ENCODE results near the gene ASB1.

Gene ASB1

DNA sequence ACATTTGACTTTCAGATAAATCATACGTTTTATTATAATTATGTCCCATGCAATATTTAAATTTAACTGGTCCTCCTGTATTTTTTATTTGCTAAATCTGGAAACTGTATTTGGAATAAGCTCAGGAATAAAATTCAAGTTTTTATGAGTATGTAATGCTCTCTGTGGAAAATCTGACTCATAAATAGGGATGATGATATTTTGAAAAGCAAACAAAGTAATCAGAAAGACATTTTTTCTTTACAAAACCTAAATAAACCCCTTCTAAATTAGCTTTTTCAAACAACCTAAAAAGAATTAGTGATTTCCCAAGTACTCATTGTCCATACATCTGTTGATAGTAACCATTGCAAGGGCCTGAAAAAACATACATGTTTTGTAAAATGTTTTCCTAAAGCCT lies 41.1 kb downstream of the ASB1 start:
- no peak for DNase-seq (ENCODE audit: low spot score)

DNA sequence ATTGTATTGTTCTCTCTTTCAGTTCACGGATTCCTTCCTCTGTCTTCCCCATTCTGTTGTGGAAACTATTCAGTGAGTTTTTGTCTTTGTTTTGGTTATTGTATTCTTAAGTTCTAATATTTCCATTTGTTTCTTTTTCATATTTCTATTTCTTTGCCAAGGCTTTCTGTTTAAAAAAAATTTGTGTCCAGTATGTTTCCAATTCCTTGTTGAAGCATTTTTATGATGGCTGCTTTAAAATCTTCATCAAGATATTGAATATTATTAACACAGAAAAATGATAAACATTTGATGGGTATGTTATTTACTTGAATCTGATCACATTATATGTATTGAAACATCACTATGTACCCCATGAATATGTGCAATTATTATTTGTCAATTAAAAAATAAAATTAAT lies 42.4 kb downstream of the ASB1 start:
- no peak for DNase-seq (ENCODE audit: low spot score)

DNA sequence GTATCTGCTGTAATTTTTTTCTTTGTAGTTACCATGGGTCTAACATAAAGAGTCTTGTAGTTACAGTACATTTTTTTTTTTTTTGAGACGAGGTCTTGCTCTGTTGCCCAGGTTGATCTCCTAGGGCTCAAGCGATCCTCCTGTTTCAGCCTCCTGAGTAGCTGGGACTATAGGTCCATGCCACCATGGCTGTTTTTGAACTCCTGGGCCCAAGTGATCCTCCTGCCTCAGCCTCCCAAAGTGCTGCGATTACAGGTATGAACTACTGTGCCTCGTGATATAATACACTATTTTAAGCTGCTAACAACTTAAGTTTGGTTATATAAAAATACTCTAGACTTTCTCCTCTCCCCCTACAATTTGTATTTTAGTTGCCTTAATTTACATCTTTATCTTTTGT lies 46.3 kb downstream of the ASB1 start:
- DNase-seq (ENCODE audit: low spot score): no peak

DNA sequence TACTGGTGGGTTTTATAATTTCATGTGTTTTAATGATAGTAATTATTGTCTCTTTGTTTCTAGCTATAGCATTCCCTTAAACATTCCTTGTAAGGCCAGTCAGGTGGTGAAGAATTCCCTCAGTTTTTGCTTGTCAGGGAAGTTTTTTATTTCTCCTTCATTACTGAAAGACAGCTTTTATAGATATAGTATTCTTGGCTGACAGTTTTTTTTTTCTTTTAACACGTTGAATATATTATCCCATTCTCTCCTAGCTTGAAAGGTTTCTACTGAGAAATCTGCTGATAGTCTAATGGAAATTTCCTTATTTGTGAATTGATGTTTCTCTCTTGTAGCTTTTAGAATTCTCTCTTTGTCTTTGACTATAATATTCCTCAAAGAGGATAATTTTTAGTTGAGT lies 46.8 kb downstream of the ASB1 start:
- no peak for DNase-seq (ENCODE audit: low spot score)

DNA sequence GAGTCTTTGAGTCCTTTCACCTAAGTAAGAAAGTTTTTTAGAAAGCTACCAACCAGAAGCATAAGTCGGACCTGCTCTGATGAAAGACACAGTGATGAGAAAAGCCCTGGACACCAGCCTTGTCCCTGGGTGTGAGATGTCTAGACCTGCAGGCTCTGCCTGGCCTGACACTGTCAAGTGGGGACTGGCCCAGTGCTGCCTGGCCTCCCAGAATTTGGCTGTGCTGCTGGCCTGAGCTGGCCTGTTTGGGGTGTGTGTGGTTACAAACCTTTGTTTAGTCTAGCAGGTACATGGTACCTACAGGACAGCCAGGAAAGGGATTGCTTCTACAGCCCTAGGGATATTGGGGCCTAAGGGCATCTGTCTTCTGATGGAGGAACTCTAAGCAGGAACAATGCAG lies 48.3 kb downstream of the ASB1 start:
- no peak for DNase-seq (ENCODE audit: low spot score)

DNA sequence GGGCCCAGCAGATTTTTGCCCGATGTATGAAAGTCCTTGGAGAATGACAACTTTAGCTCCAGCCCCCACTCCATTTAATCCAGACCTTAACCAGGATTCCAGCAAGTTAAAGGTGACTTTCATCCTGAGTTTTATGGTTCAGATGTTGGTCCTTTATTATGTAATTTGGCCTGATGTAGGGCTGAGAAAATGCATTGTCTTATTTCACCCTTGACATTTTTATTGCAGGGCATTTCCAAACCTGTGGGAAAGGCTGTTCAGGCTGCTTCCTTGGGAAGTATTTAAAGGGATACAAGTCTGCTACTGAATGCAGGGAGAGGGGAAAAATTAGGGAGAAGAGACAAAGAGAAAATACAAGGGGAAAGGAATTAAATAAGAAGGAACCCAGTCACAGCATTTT lies 48.8 kb downstream of the ASB1 start:
- no peak for DNase-seq (ENCODE audit: low spot score)

DNA sequence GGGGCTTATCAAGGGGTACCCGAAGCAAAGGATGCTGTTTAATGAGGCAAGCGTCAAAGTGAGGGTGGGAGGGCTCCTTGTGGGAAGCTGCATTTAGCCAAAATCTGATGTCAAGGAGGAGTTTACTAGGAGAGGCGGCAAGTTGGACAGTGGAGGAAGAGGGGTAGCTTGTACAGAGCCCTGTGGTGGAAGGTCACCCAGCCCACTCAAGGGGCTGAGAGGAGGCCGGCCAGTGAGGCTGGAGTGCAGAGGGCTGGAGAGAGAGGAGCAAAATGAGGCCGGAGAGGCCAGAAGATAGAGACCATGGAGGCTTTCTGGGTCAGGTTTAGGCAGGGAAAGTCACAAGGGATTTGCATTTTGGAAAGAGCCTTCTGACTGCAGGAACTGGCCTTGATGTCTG lies 49.5 kb downstream of the ASB1 start:
- DNase-seq (ENCODE audit: low spot score): no peak

DNA sequence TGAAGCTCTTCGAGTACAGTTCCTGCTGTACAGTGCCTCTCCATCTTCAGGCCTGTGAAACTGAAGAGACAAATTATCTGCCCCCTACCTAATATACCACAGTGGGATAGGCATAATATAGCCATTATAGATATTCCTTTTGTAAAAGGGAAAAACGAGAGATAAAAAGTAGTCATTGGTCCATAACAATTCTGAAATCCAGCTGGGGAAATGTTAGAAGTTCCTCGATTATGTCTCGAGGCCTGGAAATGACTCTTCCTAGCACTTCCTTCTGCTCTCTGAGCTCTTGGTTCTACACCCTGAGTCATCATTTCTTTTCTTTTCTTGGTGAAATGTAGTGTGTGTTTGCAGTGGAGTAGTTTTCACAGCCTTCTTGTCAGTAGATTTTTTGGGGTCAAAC lies 51.5 kb downstream of the ASB1 start:
- DNase-seq (ENCODE audit: low spot score): no peak

DNA sequence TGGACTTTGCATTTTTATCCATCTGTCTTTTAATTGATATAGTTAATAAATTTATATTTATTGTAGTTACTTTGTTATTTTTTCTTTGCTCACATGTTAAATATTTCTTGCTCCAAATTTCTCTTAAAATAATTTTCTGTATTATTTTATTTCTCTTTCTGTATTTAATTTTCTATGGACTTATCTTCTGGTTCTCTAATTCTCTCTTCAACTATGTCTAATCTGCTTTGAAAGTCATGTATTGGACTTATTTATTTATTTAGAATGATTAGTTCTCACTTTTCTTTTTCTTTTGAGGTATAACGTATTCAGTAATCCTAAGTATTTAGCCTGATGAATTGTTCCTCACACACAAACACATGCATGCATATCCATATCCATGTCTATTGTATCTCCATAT lies 53.1 kb downstream of the ASB1 start:
- no peak for DNase-seq (ENCODE audit: low spot score)

DNA sequence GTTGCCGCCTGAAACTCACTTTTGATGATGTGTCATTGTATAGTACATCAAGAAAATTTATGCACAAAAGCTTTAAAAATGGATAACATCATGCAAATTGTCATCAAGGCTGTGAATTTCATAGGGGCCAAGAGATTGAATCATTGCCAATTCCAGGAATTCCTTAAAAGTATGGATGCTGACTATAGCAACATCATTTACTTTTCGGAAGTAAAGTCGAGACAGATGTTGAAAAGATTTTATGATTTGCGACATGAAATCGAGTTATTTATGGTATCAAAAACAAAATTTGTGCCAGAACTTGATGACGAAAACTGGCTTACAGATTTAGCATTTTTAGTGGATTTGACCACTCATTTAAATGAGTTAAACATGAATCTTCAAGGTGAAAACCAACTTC lies 56.3 kb downstream of the ASB1 start:
- no peak for DNase-seq (ENCODE audit: low spot score)

DNA sequence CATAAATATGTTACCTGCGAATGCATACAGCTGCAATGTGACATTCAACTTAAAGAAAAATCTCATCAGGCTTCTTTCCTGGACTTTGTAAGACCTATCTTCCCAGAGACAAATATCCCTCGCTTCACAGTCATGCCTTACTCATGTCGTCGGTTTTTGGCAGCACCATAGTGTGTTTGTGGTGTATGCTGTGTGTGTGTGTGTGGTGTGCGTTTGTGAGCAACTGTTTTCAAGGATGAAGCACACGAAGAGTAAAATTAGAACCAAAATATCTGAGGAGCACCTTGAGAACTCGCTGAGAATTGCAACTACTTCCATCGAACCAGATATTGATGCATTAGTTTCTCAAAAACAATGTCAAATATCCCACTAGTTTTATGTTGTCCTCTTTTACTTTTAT lies 56.9 kb downstream of the ASB1 start:
- no peak for DNase-seq (ENCODE audit: low spot score)

DNA sequence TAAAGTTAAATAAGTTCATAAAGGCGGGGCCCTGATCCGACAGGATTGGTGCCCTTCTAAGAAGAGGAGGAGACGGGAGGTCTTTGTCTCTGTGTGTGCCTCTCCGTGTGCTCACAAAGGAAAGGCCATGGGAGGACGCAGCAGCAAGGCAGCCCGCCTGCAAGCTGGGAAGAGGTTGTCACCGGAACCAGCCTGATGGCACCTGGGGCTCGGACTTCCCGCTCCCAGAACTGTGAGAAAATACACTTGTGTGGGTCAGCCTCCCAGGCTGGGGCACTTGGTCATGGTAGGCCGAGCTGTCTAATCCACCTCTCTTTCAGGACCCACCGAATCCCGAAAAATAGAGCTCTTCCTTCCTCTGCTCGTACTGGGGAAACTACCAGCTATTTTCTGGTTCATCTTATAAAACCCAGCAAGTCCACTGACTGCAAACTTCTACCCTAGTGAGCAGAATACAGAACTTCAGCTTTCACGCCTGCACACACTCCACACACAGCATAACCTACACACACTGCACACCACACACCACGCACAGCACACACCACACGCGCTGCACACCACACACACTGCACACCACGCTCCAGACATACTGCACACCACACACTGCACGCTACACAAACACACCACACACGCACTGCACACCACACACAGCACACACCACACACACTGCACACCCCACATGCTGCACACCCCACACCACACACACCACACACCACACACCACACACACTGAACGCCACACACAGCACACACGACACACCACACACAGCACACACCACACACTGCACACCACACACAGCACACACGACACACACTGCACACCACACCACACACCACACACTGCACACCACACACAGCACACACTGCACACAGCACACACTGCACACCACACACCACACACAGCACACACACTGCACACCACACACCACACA lies 58.1 kb downstream of the ASB1 start:
- DNase-seq (ENCODE audit: low spot score): no peak

DNA sequence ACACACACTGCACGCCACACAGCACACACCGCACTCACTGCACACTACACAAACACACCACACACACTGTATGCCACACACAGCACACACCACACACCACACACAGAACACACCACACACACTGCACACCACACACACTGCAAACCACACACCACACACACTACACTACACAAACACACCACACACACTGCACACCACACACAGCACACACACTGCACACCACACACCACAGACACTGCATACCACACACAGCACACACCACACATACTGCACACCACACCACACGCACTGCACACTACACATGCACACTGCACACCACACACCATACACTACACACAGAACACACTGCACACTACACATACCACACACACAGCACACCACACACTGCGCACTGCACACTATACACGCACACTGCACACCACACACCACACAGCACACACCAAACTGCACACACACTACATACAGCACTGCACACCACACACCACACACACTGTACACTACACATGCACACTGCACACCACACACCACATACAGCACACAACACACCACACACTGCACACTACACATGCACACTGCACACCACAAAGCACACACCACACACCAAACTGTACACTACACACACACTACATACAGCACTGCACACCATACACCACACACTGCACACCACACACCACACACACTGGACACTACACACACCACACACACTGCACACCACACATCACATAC lies 59.6 kb downstream of the ASB1 start:
- no peak for DNase-seq (ENCODE audit: low spot score)

DNA sequence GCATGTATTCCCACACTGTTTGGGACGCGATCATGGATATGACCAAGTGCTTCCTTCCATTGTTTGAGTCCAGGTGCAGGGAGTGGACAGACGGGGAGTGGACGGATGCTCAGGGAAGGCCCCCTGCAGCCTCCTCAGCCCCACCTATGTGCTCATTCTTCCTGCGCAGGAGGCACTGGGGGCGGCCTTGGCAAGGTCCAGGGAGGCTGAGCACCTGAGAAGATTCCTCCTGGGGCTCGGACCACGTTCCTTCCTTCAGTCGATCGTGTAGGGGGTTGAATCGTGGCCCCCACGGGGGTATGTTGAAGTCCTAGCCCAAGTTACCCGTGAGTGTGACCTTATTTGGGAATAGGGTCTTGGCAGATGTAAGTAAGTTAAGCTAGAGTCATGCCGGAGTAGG lies 60.4 kb downstream of the ASB1 start:
- no peak for DNase-seq (ENCODE audit: low spot score)

DNA sequence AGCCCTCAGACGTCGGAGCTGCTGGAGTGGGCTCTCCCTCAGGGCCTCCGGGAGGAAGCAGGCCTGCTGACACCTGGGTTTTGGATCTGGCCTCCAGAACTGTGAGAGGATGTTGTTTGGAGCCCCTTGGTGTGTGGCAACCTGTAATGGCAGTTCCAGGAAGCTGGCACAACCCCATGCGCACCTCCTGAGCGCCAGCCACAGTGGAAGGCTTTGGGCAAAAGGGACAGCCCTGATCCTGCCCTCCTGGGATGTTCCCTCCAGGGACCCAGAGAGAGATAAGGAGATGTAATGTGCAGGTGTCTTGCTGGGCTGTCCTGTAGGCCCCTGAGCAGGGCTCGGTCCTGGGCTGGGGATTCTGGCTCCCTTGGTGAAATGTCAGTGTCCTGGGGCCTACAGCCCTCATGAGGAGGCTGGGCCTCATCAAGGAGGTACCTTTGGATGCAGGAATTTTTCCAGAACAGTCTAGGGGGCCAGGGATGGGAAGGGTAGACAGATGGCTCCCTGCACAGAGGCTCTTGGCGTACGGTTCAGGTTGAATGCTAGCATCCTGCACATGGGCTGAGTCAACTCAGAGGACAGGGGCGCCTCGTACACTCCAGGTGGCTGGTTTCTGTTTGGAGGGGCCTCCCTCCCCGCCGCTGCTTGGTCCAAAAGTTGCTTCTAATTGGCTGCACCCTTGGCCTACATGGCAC lies 61.1 kb downstream of the ASB1 start:
- DNase-seq (ENCODE audit: low spot score): no peak

DNA sequence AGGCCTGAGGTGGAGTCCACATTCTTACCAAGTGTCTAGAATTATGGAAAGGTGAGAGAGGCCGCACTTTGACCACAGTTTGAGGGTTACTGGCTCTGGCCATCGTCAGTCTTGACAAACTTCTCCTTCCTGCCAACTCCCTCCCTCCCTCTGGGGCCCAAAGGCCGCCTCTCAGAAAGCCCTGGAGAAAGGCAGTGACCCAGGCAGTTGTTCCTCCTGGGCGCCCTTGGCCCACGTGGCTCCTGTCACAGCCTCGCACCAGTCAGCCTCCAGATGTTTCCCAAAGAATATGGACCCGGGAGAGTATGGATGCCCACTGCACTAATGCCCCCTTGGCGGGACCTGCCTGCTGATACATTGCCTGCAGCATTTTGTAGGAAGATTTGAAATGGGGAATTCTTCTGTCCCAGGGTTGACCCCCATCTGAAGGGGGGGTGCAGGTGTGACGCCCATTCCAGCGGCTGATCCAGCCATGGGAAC lies 61.7 kb downstream of the ASB1 start:
- DNase-seq (ENCODE audit: low spot score): no peak

DNA sequence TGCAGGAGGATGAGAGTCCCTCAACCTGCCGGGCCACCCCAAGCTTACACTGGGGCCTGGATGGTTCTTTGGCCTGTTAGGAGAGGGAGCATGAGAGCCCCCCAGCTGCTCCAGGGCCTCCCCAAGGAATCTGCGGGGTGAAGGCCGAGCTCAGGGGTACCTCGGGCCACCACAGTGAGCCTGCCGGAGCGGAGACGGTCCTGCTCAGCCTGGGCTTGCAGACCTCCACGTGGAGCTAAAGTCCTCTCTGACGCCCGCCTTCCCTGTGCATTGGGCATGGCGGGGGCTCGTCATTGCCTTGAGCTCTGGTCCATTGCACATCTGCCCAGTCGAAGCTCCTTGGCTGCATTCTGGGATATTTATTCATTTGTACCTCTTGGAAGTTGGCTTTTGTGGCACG lies 62.7 kb downstream of the ASB1 start:
- DNase-seq (ENCODE audit: low spot score): no peak

DNA sequence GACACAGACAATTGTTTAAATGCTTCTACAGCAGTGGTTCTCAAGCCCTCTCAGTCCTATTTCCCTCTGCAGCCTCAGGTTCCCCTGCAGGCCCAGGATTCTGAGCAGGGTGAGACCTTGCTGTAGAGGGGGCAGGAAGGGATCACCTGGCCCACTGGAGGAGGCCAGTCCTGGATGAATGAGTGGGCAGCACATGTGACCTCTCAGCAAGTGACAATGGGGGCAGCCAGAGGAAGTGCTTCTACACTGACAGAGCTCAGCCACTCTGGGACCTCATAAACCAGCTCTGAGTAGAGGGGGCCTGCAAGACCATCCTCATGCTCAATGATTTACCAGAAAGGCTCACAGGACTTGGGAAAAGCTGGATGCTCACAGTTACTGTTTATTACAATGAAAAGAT lies 63.2 kb downstream of the ASB1 start:
- DNase-seq (ENCODE audit: low spot score): no peak

DNA sequence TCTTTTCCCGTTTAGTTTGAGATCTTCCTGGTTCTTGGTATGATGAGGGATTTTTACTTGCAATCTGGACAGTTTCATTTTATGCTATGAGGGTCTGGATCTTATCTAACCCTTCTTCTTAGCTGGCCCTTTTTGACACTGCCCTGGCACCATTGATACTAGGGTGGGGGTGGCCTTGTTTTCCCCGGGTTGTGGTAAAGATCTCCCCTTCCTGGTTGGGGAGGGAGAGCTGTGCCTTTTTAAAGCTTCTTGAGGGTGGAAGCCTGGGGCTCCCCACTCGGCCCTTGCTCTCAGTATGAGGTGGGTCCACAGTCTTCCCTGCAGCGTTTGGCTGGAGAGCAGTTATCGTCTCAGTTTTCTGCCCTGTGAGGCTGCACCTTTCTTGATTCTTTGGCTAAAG lies 66.1 kb downstream of the ASB1 start:
- no peak for DNase-seq (ENCODE audit: low spot score)

DNA sequence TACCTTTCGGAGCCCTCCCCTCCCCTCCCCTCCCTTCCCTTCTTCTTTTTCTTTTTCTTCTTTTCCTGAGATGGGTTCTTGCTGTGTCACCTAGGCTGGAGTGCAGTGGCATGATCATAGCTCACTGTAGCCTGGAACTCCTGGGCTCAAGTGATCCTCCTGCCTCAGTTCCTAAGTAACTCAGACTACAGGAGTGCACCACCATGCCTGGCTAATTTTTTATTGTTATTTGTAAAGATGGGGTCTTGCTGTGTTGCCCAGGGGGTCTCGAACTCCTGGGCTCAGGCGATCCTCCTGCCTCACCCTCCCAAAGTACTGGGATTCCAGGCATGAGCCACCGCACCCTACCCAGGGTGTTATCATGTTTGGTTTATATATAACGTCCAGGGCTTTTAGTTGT lies 66.7 kb downstream of the ASB1 start:
- no peak for DNase-seq (ENCODE audit: low spot score)

DNA sequence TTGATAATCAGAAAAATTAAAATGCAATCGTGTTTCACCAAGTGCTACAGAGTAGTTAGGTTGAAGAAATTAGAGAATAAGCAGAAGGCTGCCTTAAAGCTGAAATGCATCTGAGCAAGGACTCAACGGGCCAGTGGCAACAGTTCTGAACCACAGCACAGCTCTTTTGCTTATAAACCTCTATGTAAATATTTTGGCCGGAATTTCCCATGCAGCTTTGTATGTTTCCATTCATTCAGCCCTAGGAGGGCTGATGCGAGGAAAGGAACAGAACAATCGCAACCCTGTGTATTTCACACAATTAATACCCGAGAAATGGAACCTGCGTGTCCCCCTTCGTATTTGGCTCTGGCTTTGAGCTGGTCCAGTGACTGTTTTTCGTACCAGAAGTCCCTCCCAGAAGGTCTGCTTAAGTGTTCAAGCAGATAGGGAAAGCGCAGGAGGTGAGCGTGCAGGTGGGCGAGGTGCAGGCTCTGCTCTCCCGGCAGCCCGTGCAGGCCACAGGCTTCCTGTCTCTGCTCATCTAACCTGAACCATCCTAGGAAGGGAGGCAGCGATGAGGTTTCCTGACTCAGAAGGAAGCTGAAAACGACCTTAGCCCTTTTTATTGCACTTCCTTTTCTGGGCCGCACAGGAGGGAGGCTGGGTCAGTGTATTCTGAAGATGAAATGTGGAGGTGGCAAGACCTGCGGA lies 67.3 kb downstream of the ASB1 start:
- no peak for DNase-seq (ENCODE audit: low spot score)

DNA sequence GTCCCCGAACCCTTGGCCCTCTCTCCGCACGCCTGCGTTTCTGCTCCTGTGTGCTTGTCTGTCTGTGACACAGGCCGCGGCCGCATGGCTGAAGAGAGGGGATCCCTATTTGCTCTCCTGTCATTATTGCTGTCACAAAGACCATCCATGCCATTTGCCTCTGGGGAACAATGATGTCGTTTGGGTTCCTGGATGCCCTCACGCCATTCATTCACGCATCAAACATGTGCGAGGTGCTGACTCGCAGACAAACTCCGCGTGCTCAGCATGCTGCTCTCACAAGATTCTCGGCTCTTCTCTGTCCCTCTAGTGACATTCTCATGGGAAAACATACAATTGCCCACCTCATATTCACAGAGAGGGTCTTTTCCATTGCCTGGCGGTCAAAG lies 67.8 kb downstream of the ASB1 start:
- no peak for DNase-seq (ENCODE audit: low spot score)
